Fibroblast of lung (primary cell): ENCODE data around the gene FBRSL1.

Source experiments
- CTCF ChIP-seq, 2 donors: IDR thresholded peaks in 1 of 2; conservative IDR thresholded peaks in 1 of 2; 1 replicate in 1 of 2; 2 replicates in 1 of 2; pipeline ENCODE4 v1.5.1; 2011 to 2012; ENCODE audit warnings: low read length in 2 of 2, control low read depth in 1 of 2, inconsistent platforms in 1 of 2, low read depth in 1 of 2, mild to moderate bottlenecking in 1 of 2
- EZH2 ChIP-seq: IDR thresholded peaks from 2 replicates; pipeline ENCODE4 v1.5.1; 2012; ENCODE audit warnings: low read length, control low read depth, mild to moderate bottlenecking; ENCODE audit errors: missing control alignments

DNA sequence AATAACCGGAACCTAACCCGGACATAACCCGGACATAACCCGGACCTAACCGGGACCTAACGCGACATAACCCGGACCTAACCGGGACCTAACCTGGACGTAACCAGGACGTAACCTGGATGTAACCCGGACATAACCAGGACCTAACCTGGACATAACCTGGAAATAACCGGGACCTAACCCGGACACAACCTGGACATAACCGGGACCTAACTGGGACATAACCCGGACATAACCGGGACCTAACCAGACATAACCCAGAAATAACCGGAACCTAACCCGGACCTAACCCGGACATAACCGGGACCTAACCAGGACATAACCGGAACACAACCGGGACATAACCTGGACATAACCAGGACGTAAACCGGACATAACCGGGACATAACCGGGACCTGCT lies 6.7 kb upstream of the FBRSL1 start:
- no peak for TF ChIP-seq EZH2
- TF ChIP-seq CTCF (conservative IDR thresholded peaks at IDR 0.05 in 1 of 2, IDR thresholded peaks at IDR 0.05 in 1 of 2; ENCODE audit: low read depth in 1 of 2, low read length in 2 of 2) = no peak
